ENCODE data around the gene ADCYAP1R1.

ADCYAP1R1 gene

DNA sequence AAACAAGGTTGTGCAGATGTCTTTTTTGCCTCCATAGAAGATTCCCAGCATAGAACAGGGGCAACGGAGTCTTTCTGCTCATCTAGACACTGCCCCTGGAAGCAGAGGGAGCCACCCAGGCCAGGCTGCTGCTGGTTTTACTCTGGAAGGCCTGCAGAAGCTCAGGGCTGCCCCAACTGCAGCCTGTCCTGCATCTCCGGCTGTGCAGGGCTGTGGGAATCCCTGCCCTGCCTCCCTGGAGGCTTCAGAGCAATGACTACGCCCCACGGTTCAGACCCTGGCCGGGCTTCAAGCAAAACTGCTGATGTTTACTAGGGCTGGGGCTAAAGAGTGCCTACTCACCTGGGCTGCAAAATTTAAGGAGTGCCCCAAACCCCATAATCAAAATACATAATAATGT lies 44.5 kb upstream of the ADCYAP1R1 start:
- Histone ChIP-seq H3K27me3 (peaks cover 13% of the 10 kb centered on the region), H3K9me3 (no peaks in the 10 kb centered on the region), H3K27ac (no peak overlapping the region), H3K4me3 (ENCODE audit: low read depth in 1 of 2, low read length in 1 of 2) (no peak overlapping the region), H3K36me3 (no peaks in the 10 kb centered on the region), H3K4me1 (ENCODE audit: control insufficient read depth in 1 of 2, insufficient read depth in 1 of 2, low read depth in 1 of 2, low read length in 1 of 2) (no peaks in the 10 kb centered on the region)
- TF ChIP-seq, protein P1, sequence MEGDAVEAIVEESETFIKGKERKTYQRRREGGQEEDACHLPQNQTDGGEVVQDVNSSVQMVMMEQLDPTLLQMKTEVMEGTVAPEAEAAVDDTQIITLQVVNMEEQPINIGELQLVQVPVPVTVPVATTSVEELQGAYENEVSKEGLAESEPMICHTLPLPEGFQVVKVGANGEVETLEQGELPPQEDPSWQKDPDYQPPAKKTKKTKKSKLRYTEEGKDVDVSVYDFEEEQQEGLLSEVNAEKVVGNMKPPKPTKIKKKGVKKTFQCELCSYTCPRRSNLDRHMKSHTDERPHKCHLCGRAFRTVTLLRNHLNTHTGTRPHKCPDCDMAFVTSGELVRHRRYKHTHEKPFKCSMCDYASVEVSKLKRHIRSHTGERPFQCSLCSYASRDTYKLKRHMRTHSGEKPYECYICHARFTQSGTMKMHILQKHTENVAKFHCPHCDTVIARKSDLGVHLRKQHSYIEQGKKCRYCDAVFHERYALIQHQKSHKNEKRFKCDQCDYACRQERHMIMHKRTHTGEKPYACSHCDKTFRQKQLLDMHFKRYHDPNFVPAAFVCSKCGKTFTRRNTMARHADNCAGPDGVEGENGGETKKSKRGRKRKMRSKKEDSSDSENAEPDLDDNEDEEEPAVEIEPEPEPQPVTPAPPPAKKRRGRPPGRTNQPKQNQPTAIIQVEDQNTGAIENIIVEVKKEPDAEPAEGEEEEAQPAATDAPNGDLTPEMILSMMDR (IDR thresholded peaks at IDR 0.05): no peak

DNA sequence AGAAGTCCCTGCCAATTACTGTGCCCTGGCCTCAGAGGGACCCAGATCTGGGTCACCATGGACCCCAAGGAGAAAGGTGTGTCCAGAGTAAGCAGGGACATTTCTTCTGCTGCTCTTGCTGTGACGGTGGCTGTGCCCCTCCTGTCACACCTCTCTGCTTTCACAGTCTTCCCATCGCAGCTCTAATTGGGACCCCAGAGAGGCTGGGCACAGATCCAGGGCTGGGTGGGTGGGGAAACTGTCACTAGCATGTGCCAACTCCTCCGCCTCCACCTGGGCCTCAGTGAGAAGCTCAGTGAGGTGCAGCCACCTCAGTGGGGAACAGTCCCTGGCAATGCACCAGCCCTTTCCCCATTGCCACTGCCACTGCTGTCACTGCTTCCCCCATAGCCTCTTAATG lies 37.3 kb upstream of the ADCYAP1R1 start:
- Histone ChIP-seq H3K9me3 (no peaks in the 10 kb centered on the region), H3K4me1 (ENCODE audit: control insufficient read depth in 1 of 2, insufficient read depth in 1 of 2, low read depth in 1 of 2, low read length in 1 of 2) (no peaks in the 10 kb centered on the region), H3K27ac (no peak overlapping the region), H3K36me3 (no peaks in the 10 kb centered on the region), H3K4me3 (ENCODE audit: low read depth in 1 of 2, low read length in 1 of 2) (no peak overlapping the region), H3K27me3 (no peaks in the 10 kb centered on the region)
- TF ChIP-seq, protein P1 (IDR thresholded peaks at IDR 0.05): no peak

DNA sequence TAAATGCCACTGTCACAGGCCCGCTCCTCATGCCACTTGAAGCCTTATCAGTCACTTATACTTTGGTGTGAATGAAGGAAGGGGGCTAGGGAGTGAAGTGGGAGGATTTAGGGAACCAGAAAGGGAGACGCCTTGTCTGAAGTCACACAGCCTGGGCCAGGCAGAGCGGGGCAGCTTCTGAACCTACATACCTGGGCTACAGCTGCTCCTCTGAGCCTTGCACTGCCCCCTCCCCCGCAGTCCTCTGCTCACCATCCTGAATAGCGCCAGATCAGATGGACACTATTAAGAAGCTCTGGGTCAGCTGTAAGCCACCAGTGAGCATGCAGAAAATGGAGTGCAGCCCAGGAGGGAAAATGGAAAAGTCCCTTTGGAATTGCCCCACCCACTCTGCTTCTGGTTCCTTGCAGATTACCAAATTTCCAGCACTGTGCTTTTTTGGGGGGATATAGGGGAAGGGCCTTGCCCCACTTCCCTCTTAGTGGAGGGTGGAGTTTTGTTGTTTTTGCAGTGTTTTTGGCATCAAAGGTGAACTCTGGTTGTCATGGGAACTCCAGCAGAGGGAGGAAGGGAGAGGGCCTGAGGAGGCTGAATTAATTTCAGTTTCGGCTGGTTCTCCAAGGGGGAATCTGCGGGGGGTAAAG lies 35.0 kb upstream of the ADCYAP1R1 start:
- Histone ChIP-seq H3K36me3 (no peaks in the 10 kb centered on the region), H3K9me3 (no peaks in the 10 kb centered on the region), H3K27ac (no peak overlapping the region), H3K4me3 (ENCODE audit: low read depth in 1 of 2, low read length in 1 of 2) (no peak overlapping the region), H3K4me1 (ENCODE audit: control insufficient read depth in 1 of 2, insufficient read depth in 1 of 2, low read depth in 1 of 2, low read length in 1 of 2) (no peaks in the 10 kb centered on the region), H3K27me3 (no peaks in the 10 kb centered on the region)
- TF ChIP-seq, protein P1 (IDR thresholded peaks at IDR 0.05): no peak

DNA sequence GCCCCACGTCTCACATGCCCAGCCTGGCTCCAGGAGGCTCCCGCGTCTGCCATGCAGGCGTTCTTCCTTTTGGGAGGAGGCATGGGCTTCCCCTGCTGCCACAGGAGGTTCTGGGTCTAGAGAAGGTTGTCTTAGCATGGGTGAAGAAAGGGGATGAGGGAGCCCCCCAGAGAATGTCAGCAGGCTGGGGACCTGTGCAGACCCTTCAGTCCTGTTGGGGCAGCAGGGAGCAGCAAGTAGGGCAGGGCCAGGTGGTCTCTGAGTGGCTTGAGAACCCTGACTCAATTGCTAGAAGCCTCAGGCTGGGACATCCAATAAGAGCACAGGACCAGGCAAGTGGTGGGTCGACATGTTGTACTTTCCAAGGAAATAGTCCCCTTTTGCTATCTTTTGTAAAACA lies 34.4 kb upstream of the ADCYAP1R1 start:
- H3K4me3 ChIP-seq (ENCODE audit: low read depth in 1 of 2, low read length in 1 of 2): no peak overlapping the region
- H3K27ac ChIP-seq: no peak overlapping the region
- H3K9me3 ChIP-seq: no peaks in the 10 kb centered on the region
- no peaks in the 10 kb centered on the region for H3K27me3 ChIP-seq
- TF ChIP-seq, protein P1 (IDR thresholded peaks at IDR 0.05): no peak
- no peaks in the 10 kb centered on the region for H3K36me3 ChIP-seq
- no peaks in the 10 kb centered on the region for H3K4me1 ChIP-seq (ENCODE audit: control insufficient read depth in 1 of 2, insufficient read depth in 1 of 2, low read depth in 1 of 2, low read length in 1 of 2)

DNA sequence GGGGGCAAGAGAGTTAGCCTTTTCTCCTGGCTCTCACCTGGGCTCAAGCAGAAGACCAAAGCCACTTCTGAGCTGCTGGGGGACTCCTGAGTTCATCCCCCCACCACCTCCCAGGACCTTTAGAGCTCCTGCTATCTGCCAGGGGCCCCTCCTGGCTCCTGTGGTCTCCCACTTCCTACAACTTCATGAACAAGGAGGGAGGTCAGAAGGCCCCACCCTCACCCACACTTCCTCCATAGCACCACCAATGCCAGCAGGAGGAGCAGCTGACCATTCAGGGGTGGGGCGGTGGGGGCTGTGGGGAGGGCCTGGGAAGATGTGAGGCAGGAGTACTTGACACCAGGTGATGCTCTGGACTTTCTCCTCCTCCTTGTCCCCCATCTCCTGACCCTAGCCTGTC lies 32.6 kb upstream of the ADCYAP1R1 start:
- H3K36me3 ChIP-seq: no peaks in the 10 kb centered on the region
- no peaks in the 10 kb centered on the region for H3K9me3 ChIP-seq
- H3K4me1 ChIP-seq (ENCODE audit: control insufficient read depth in 1 of 2, insufficient read depth in 1 of 2, low read depth in 1 of 2, low read length in 1 of 2): no peaks in the 10 kb centered on the region
- H3K27me3 ChIP-seq: no peaks in the 10 kb centered on the region
- H3K4me3 ChIP-seq (ENCODE audit: low read depth in 1 of 2, low read length in 1 of 2): no peak overlapping the region
- TF ChIP-seq, protein P1 (IDR thresholded peaks at IDR 0.05): no peak
- H3K27ac ChIP-seq: no peak overlapping the region

Measured in neutrophil (primary cell).